HEK293 (cell line): ENCODE measurements around the gene LRRC27.

ENCODE experiments used
- CTCF ChIA-PET: fragments of 350-600 bp; formaldehyde crosslinking; extraction: SDS; loops from one replicate; lab custom pipeline; 2021; ENCODE audit warnings: antibody characterized with exemption; lab: Yijun Ruan, JAX
- POLR2A ChIA-PET: fragments of 300-600 bp; formaldehyde crosslinking; extraction: SDS; loops from one replicate; lab custom pipeline; 2020; ENCODE audit warnings: antibody characterized with exemption, inconsistent platforms; lab: Yijun Ruan, JAX
- H3K27ac ChIP-seq: fragments of 200-500 bp; sonication (Bioruptor generic); 2 replicates; pipeline ENCODE4 v1.5.1; 2014; ENCODE audit warnings: low read depth, low read length, control low read depth, inconsistent platforms; ENCODE audit errors: extremely low read depth
- H3K36me3 ChIP-seq, 2 experiments: fragments of 200-500 bp in 1 of 2; sonication (Bioruptor generic) in 1 of 2; 1 replicate in 1 of 2; 2 replicates in 1 of 2; pipeline ENCODE4 v1.5.1; 2014 to 2017; ENCODE audit warnings: inconsistent platforms in 2 of 2, low read length in 2 of 2; ENCODE audit not compliant: control insufficient read depth in 2 of 2, insufficient read depth in 1 of 2
- H3K4me1 ChIP-seq: fragments of 200-500 bp; sonication (Bioruptor generic); 2 replicates; pipeline ENCODE4 v1.5.1; 2014; ENCODE audit warnings: mild to moderate bottlenecking, low read length, inconsistent platforms; ENCODE audit not compliant: control insufficient read depth, insufficient read depth
- H3K4me3 ChIP-seq: 2 replicates; pipeline ENCODE4 v1.5.1; 2011; ENCODE audit warnings: low read depth, mild to moderate bottlenecking, control low read depth, low read length, moderate library complexity
- H3K9me3 ChIP-seq: fragments of 200-500 bp; sonication (Bioruptor generic); 2 replicates; pipeline ENCODE4 v1.5.1; 2014; ENCODE audit warnings: low read depth, low read length, inconsistent platforms; ENCODE audit not compliant: control insufficient read depth, insufficient read depth
- EGR2 ChIP-seq: fragments of 450-650 bp; formaldehyde crosslinking; IDR thresholded peaks from 2 replicates; pipeline ENCODE4 v1.5.1; 2016; ENCODE audit warnings: low read depth, missing biosample characterization, missing genetic modification characterization
- GLIS1 ChIP-seq: fragments of 450-650 bp; formaldehyde crosslinking; IDR thresholded peaks from 2 replicates; pipeline ENCODE4 v1.5.1; 2016; ENCODE audit warnings: missing biosample characterization, missing genetic modification characterization
- GLIS2 ChIP-seq: fragments of 450-650 bp; formaldehyde crosslinking; IDR thresholded peaks from 2 replicates; pipeline ENCODE4 v1.5.1; 2016; ENCODE audit warnings: missing biosample characterization, missing genetic modification characterization
- HIC1 ChIP-seq: fragments of 450-650 bp; formaldehyde crosslinking; IDR thresholded peaks from 2 replicates; pipeline ENCODE4 v1.5.1; 2016; ENCODE audit warnings: missing biosample characterization, missing genetic modification characterization
- KLF8 ChIP-seq: fragments of 450-650 bp; formaldehyde crosslinking; IDR thresholded peaks from 2 replicates; pipeline ENCODE4 v1.5.1; 2016; ENCODE audit warnings: missing biosample characterization, missing genetic modification characterization
- KLF9 ChIP-seq: fragments of 450-650 bp; formaldehyde crosslinking; IDR thresholded peaks from 2 replicates; pipeline ENCODE4 v1.5.1; 2016; ENCODE audit warnings: missing biosample characterization, missing genetic modification characterization, low read depth
- OSR2 ChIP-seq: fragments of 450-650 bp; formaldehyde crosslinking; IDR thresholded peaks from 2 replicates; pipeline ENCODE4 v1.5.1; 2016; ENCODE audit warnings: missing biosample characterization, missing genetic modification characterization
- PATZ1 ChIP-seq: fragments of 450-650 bp; formaldehyde crosslinking; IDR thresholded peaks from 2 replicates; pipeline ENCODE4 v1.5.1; 2016; ENCODE audit warnings: missing biosample characterization, missing genetic modification characterization
- PRDM4 ChIP-seq: fragments of 450-650 bp; formaldehyde crosslinking; IDR thresholded peaks from 2 replicates; pipeline ENCODE4 v1.5.1; 2017; ENCODE audit warnings: missing biosample characterization, missing genetic modification characterization
- SCRT2 ChIP-seq: fragments of 450-650 bp; formaldehyde crosslinking; IDR thresholded peaks from 2 replicates; pipeline ENCODE4 v1.5.1; 2016; ENCODE audit warnings: missing biosample characterization, missing genetic modification characterization
- SP2 ChIP-seq: fragments of 450-650 bp; formaldehyde crosslinking; IDR thresholded peaks from 2 replicates; pipeline ENCODE4 v1.5.1; 2016; ENCODE audit warnings: missing biosample characterization, missing genetic modification characterization
- YY1 ChIP-seq: fragments of 450-650 bp; formaldehyde crosslinking; IDR thresholded peaks from 2 replicates; pipeline ENCODE4 v1.5.1; 2018; ENCODE audit warnings: missing biosample characterization, missing genetic modification characterization
- YY2 ChIP-seq: fragments of 450-650 bp; formaldehyde crosslinking; IDR thresholded peaks from 2 replicates; pipeline ENCODE4 v1.5.1; 2016; ENCODE audit warnings: missing biosample characterization, missing genetic modification characterization
- ZBTB11 ChIP-seq: fragments of 450-650 bp; formaldehyde crosslinking; conservative IDR thresholded peaks from 2 replicates; pipeline ENCODE4 v1.5.1; 2016; ENCODE audit warnings: low read depth, missing biosample characterization, missing genetic modification characterization
- ZBTB8A ChIP-seq: fragments of 450-650 bp; formaldehyde crosslinking; IDR thresholded peaks from 2 replicates; pipeline ENCODE4 v1.5.1; 2016; ENCODE audit warnings: missing biosample characterization, missing genetic modification characterization
- ZIC2 ChIP-seq: fragments of 450-650 bp; formaldehyde crosslinking; IDR thresholded peaks from 2 replicates; pipeline ENCODE4 v1.5.1; 2016; ENCODE audit warnings: missing biosample characterization, missing genetic modification characterization
- ZNF157 ChIP-seq: fragments of 450-650 bp; formaldehyde crosslinking; IDR thresholded peaks from 2 replicates; pipeline ENCODE4 v1.5.1; 2016; ENCODE audit warnings: missing biosample characterization, missing genetic modification characterization
- ZNF341 ChIP-seq: fragments of 450-650 bp; formaldehyde crosslinking; IDR thresholded peaks from 2 replicates; pipeline ENCODE4; 2016; ENCODE audit warnings: low read depth, missing biosample characterization, missing genetic modification characterization
- ZNF473 ChIP-seq: fragments of 450-650 bp; formaldehyde crosslinking; IDR thresholded peaks from 2 replicates; pipeline ENCODE4 v1.5.1; 2017; ENCODE audit warnings: missing biosample characterization, missing genetic modification characterization
- ZNF530 ChIP-seq: fragments of 450-650 bp; formaldehyde crosslinking; IDR thresholded peaks from 2 replicates; pipeline ENCODE4 v1.5.1; 2016; ENCODE audit warnings: low read depth, missing biosample characterization, missing genetic modification characterization
- ZNF548 ChIP-seq: fragments of 450-650 bp; formaldehyde crosslinking; IDR thresholded peaks from 2 replicates; pipeline ENCODE4 v1.5.1; 2016; ENCODE audit warnings: missing biosample characterization, missing genetic modification characterization
- ZNF843 ChIP-seq: fragments of 450-650 bp; formaldehyde crosslinking; IDR thresholded peaks from 2 replicates; pipeline ENCODE4 v1.5.1; 2016; ENCODE audit warnings: missing biosample characterization, missing genetic modification characterization

LRRC27 gene

GRCh38 chr10:132394201-132394811 lies 62.3 kb downstream of the LRRC27 start:
- Histone ChIP-seq H3K4me3 (no peak overlapping the region), H3K36me3 (no peaks in the 10 kb centered on the region), H3K9me3 (no peaks in the 10 kb centered on the region), H3K27ac (no peak overlapping the region), H3K4me1 (no peaks in the 10 kb centered on the region; the same call in 1 of the 2 replicates)
- TF ChIP-seq YY2 (tag by site-specific recombination) (no peak), GLIS2 (tag by site-specific recombination) (0 out of 2 replicates have a peak, but pooled peaks have one; percentile 4), ZNF341 (tag by site-specific recombination) (0 out of 2 replicates have a peak, but pooled peaks have one; percentile 29), OSR2 (no peak), EGR2 (peak; percentile 23; the same call in 1 of the 2 replicates), PRDM4 (tag by site-specific recombination) (peak; percentile 84)
- CTCF ChIA-PET = no interaction called here
- POLR2A ChIA-PET = no interaction called here

GRCh38 chr10:132394936-132395703 lies 63.1 kb downstream of the LRRC27 start:
- Histone ChIP-seq H3K27ac (no peak overlapping the region), H3K4me3 (no peak overlapping the region)
- CTCF ChIA-PET = no interaction called here
- 0 out of 2 replicates have a peak, but pooled peaks have one; percentile 19 for TF ChIP-seq ZBTB8A (tag by site-specific recombination)
- TF ChIP-seq KLF9 (tag by site-specific recombination) = no peak
- no peak for TF ChIP-seq YY1
- TF ChIP-seq SP2 (tag by site-specific recombination) = peak; percentile 50; the same call in 1 of the 2 replicates
- TF ChIP-seq ZNF548 (tag by site-specific recombination) = no peak
- TF ChIP-seq ZBTB11 = no peak
- TF ChIP-seq SCRT2 = 0 out of 2 replicates have a peak, but pooled peaks have one; percentile 15
- TF ChIP-seq ZNF843 (tag by site-specific recombination) = no peak
- TF ChIP-seq ZNF473 = no peak
- TF ChIP-seq PATZ1 = peak; percentile 49; the same call in 1 of the 2 replicates
- 0 out of 2 replicates have a peak, but pooled peaks have one; percentile 19 for TF ChIP-seq KLF8 (tag by site-specific recombination)
- peak; percentile 61 for TF ChIP-seq GLIS2 (tag by site-specific recombination)
- no peak for TF ChIP-seq ZNF530 (tag by site-specific recombination)
- TF ChIP-seq ZIC2 = peak; percentile 52
- 0 out of 2 replicates have a peak, but pooled peaks have one; percentile 16 for TF ChIP-seq GLIS1 (tag by site-specific recombination)
- no peak for TF ChIP-seq ZNF157 (tag by site-specific recombination)
- peak; percentile 64; the same call in 1 of the 2 replicates for TF ChIP-seq HIC1 (tag by site-specific recombination)

More at GRCh38 chr10:132394936-132395703, 63.1 kb downstream of the LRRC27 start:
- Histone ChIP-seq H3K36me3 (no peaks in the 10 kb centered on the region), H3K9me3 (no peaks in the 10 kb centered on the region), H3K4me1 (no peaks in the 10 kb centered on the region; the same call in 1 of the 2 replicates)
- POLR2A ChIA-PET = no interaction called here
